LNCAP (cell line): ENCODE measurements around the gene ANKRD36C.

ENCODE experiments used
- TF ChIP-seq, protein P1 (sequence below): fragments of 450-650 bp; IDR thresholded peaks from 2 replicates; pipeline ENCODE4 v1.5.1; 2017; ENCODE audit warnings: mild to moderate bottlenecking

Gene ANKRD36C

DNA sequence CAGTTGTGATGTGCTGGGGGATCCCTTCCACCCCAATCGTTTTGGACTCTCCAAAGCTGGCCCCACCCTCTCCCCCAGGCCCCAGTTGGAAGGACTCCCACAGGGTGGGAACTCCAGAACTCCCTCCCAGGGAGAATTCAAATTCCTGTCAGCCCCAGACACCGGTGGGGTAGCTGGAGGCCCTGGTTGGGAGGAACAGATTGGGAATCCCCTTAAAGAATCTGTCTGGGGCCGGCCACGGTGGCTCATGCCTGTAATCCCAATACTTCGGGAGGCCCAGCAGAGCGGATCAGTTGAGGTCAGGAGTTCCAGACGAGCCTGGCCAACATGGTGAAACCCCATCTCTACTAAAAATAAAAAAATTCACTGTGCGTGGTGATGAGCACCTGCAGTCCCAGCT is 155.5 kb downstream of the ANKRD36C start:
- TF ChIP-seq, protein P1, sequence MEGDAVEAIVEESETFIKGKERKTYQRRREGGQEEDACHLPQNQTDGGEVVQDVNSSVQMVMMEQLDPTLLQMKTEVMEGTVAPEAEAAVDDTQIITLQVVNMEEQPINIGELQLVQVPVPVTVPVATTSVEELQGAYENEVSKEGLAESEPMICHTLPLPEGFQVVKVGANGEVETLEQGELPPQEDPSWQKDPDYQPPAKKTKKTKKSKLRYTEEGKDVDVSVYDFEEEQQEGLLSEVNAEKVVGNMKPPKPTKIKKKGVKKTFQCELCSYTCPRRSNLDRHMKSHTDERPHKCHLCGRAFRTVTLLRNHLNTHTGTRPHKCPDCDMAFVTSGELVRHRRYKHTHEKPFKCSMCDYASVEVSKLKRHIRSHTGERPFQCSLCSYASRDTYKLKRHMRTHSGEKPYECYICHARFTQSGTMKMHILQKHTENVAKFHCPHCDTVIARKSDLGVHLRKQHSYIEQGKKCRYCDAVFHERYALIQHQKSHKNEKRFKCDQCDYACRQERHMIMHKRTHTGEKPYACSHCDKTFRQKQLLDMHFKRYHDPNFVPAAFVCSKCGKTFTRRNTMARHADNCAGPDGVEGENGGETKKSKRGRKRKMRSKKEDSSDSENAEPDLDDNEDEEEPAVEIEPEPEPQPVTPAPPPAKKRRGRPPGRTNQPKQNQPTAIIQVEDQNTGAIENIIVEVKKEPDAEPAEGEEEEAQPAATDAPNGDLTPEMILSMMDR, result no peak

DNA sequence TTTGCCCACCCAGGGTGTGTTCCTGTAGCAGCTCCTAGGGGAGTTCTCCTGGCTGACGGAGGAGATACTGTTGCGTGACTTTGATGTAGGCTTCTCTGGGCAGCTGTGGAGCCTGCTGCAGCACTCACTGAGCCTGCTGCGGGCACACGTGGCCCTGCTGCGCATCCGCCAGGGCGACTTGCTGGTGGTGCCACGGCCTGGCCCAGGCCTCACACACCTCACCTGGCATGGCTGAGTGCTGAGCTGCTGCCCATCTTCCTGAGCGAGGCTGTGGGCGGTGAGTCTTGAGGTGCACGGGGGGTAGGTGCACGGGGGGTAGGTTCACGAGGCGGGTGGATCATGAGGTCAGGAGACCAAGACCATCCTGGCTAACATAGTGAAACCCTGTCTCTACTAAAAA is 191.7 kb downstream of the ANKRD36C start:
- TF ChIP-seq, protein P1, result no peak
